ENCODE results near the gene ZEB1. TPM values are rescaled to one million over a fixed set of nuclear protein-coding genes. Genes with fewer than 3 reads are reported as not detected.
A peak's percentile ranks its signal among the peaks of the same experiment; 100 is the strongest.
"Not testable (repeated sequence)": the region's sequence is repeated elsewhere in the genome, so short reads cannot be mapped to it uniquely, and the experiment has no call there.

ZEB1 gene
- total RNA-seq, 1 donor from 2014 or later: 58.5 TPM

- not testable (repeated sequence) for DNase-seq (ENCODE audit: low read depth in 2 of 2)
These were observed 45.2 kb downstream of the ZEB1 start for GRCh38 chr10:31364238-31364637.

GRCh38 chr10:31366703-31367102 lies 47.7 kb downstream of the ZEB1 start:
- DNase-seq (ENCODE audit: low read depth in 2 of 2): no peak

- DNase-seq (ENCODE audit: low read depth in 2 of 2): no peak
These were observed 49.7 kb downstream of the ZEB1 start for GRCh38 chr10:31368724-31369123.

- no peak for DNase-seq (ENCODE audit: low read depth in 2 of 2)
These were observed 53.4 kb downstream of the ZEB1 start for GRCh38 chr10:31372439-31372838.

- DNase-seq (ENCODE audit: low read depth in 2 of 2): no peak
These were observed 55.2 kb downstream of the ZEB1 start for GRCh38 chr10:31374146-31374696.

- DNase-seq (ENCODE audit: low read depth in 2 of 2): no peak
These were observed 62.2 kb downstream of the ZEB1 start for GRCh38 chr10:31381171-31381570.

- DNase-seq (ENCODE audit: low read depth in 2 of 2): peak in 1 of 2 donors; percentile 25
These were observed 62.8 kb downstream of the ZEB1 start for GRCh38 chr10:31381766-31382316.

GRCh38 chr10:31383810-31384588 lies 65.0 kb downstream of the ZEB1 start:
- no peak for DNase-seq (ENCODE audit: low read depth in 2 of 2)

- DNase-seq (ENCODE audit: low read depth in 2 of 2): peak in 1 of 2 donors; percentile 69
These were observed 65.6 kb downstream of the ZEB1 start for GRCh38 chr10:31384589-31384949.

GRCh38 chr10:31390804-31391203 lies 71.8 kb downstream of the ZEB1 start:
- DNase-seq (ENCODE audit: low read depth in 2 of 2): no peak

- no peak for DNase-seq (ENCODE audit: low read depth in 2 of 2)
These were observed 74.8 kb downstream of the ZEB1 start for GRCh38 chr10:31393844-31394243.

GRCh38 chr10:31395695-31396094 lies 76.7 kb downstream of the ZEB1 start:
- no peak for DNase-seq (ENCODE audit: low read depth in 2 of 2)

GRCh38 chr10:31396376-31396775 lies 77.4 kb downstream of the ZEB1 start:
- no peak for DNase-seq (ENCODE audit: low read depth in 2 of 2)

- no peak for DNase-seq (ENCODE audit: low read depth in 2 of 2)
These were observed 78.8 kb downstream of the ZEB1 start for GRCh38 chr10:31397852-31398251.

GRCh38 chr10:31399171-31399570 lies 80.2 kb downstream of the ZEB1 start:
- DNase-seq (ENCODE audit: low read depth in 2 of 2): no peak

- no peak for DNase-seq (ENCODE audit: low read depth in 2 of 2)
These were observed 80.6 kb downstream of the ZEB1 start for GRCh38 chr10:31399631-31400030.

- DNase-seq (ENCODE audit: low read depth in 2 of 2): no peak
These were observed 82.3 kb downstream of the ZEB1 start for GRCh38 chr10:31401287-31401686.

- no peak for DNase-seq (ENCODE audit: low read depth in 2 of 2)
These were observed 85.6 kb downstream of the ZEB1 start for GRCh38 chr10:31404640-31405039.

- DNase-seq (ENCODE audit: low read depth in 2 of 2): not testable (repeated sequence)
These were observed 86.8 kb downstream of the ZEB1 start for GRCh38 chr10:31405829-31406228.

- not testable (repeated sequence) for DNase-seq (ENCODE audit: low read depth in 2 of 2)
These were observed 93.4 kb downstream of the ZEB1 start for GRCh38 chr10:31412397-31412796.

GRCh38 chr10:31413325-31413724 lies 94.3 kb downstream of the ZEB1 start:
- DNase-seq (ENCODE audit: low read depth in 2 of 2): peak; percentile 5 to 24

GRCh38 chr10:31418481-31418880 lies 99.5 kb downstream of the ZEB1 start:
- no peak for DNase-seq (ENCODE audit: low read depth in 2 of 2)

Measured in dermis microvascular lymphatic vessel endothelial cell (primary cell).